Upper lobe of left lung (tissue), 6 donors: ENCODE measurements around the gene SRGAP3. TPM values are rescaled to one million over a fixed set of nuclear protein-coding genes. Genes with fewer than 3 reads are reported as not detected.

Experiments used
- ATAC-seq, 2 donors: fragments of 200-7000 bp; cut with Tn5 transposase; one replicate each; pipeline ENCODE4 v1.9.1; 2022; ENCODE audit warnings: mild to moderate bottlenecking in 2 of 2, moderate library complexity in 2 of 2; ENCODE audit not compliant: low FRiP score in 2 of 2
- DNase-seq, 2 donors: peaks; one replicate each; pipeline ENCODE4 v3.0.0-alpha.2; 2019 to 2020
- H3K27ac ChIP-seq, 4 donors: fragments of 200-600 bp; sonication (generic); one replicate each; pipeline ENCODE4 v1.5.1; 2016 to 2019
- H3K27me3 ChIP-seq, 4 donors: fragments of 200-600 bp; sonication (generic); one replicate each; pipeline ENCODE4 v1.5.1; 2017 to 2019
- H3K36me3 ChIP-seq, 4 donors: fragments of 200-600 bp; sonication (generic); one replicate each; pipeline ENCODE4 v1.5.1; 2016 to 2019
- H3K4me1 ChIP-seq, 4 donors: fragments of 200-600 bp; sonication (generic); one replicate each; pipeline ENCODE4 v1.5.1; 2018 to 2019
- H3K4me3 ChIP-seq, 4 donors: fragments of 200-600 bp; sonication (generic); one replicate each; pipeline ENCODE4 v1.5.1; 2017 to 2019; ENCODE audit warnings: mild to moderate bottlenecking in 2 of 4, moderate library complexity in 1 of 4
- H3K9me3 ChIP-seq, 4 donors: fragments of 200-600 bp; sonication (generic); one replicate each; pipeline ENCODE4 v1.5.1; 2018 to 2019
- EP300 ChIP-seq, 4 donors: sonication (generic); formaldehyde crosslinking; IDR thresholded peaks; one replicate each; pipeline ENCODE4 v1.5.1; 2017; ENCODE audit warnings: antibody characterized with exemption in 4 of 4, control low read depth in 2 of 4
- POLR2A ChIP-seq, 4 donors: fragments of 450-650 bp; IDR thresholded peaks; one replicate each; pipeline ENCODE4 v1.5.1; 2016 to 2017; ENCODE audit warnings: antibody characterized with exemption in 4 of 4, mild to moderate bottlenecking in 2 of 4
- POLR2AphosphoS5 ChIP-seq, 2 donors: sonication (generic); formaldehyde crosslinking; IDR thresholded peaks; one replicate each; pipeline ENCODE4 v1.5.1; 2017; ENCODE audit warnings: antibody characterized with exemption in 2 of 2
- WGBS, 2 donors: methylation state at CpG; one replicate each; pipeline ENCODE4 v1.1.5; 2017 to 2018; 5-methylcytosine and 5-hydroxymethylcytosine counted together
- total RNA-seq, 6 donors: library from RNA; depleted of rRNA in 4 of 6; stranded (reverse); fragments of >200 nt in 4 of 6; gene quantifications; one replicate each; pipeline versions ENCODE4 v1.1.0 to v1.2.1, GENCODE V29; 2016 to 2021
- TF ChIP-seq, protein P1 (sequence below), 6 experiments: fragments of 450-650 bp in 4 of 6; fragments of 200-600 bp in 2 of 6; sonication (generic) in 2 of 6; IDR thresholded peaks; one replicate each; pipeline ENCODE4 v1.5.1; 2016 to 2019; ENCODE audit warnings: antibody characterized with exemption in 6 of 6
- donor health status: DM: no; HTN: no; CAD: no; lungs with moderate emphysema.
- donor health status: DM: no; HTN: yes; CAD: no; lungs with severe emphysema.

Gene SRGAP3
- total RNA-seq, 6 donors from 2014 or later, result 4.6 to 29.6 (median 11.4) TPM

DNA sequence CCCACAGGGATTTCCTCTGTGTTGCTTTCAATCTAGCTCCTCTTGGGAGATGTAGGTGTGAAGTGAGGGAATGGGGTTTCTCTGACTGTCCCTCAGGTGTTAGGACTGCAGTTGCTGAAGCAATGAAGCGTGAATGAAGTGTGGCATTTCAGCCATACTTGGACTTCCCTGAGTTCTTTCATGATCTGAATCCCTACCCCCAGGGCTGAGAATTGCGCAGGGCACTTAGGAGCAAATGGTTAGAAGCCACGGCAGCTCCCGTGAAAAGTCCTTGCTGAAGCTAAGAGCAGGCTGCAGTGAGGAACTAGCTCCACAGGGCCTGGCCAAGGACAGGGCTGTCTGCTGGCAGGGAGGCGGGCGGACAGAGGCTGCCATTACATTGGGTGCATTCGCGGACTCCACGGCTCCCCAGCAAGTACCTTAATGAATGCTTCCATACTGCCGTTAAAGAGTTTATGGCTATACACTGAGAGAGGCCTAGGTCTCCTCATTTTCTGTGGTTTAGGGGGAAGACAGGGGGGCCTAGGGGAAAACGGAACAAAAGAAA is 217.1 kb downstream of the SRGAP3 start:
- DNase-seq (peak in 1 of 2 donors; percentile 44), ATAC-seq (no peak)
- WGBS, 2 donors, result 89 to 91% methylated on average over 9 to 11 of the region's 11 CpGs
- H3K4me3 ChIP-seq, result no peak overlapping the region
- peaks cover 0 to 17% (median 11%) of the 10 kb centered on the region in 4 donors for H3K4me1 ChIP-seq
- no peaks in the 10 kb centered on the region for H3K9me3 ChIP-seq
- H3K27me3 ChIP-seq, result no peaks in the 10 kb centered on the region
- H3K36me3 ChIP-seq, result no peaks in the 10 kb centered on the region
- TF ChIP-seq POLR2AphosphoS5 (IDR thresholded peaks at IDR 0.05), result no peak
- TF ChIP-seq EP300 (IDR thresholded peaks at IDR 0.05), result no peak
- TF ChIP-seq, protein P1, sequence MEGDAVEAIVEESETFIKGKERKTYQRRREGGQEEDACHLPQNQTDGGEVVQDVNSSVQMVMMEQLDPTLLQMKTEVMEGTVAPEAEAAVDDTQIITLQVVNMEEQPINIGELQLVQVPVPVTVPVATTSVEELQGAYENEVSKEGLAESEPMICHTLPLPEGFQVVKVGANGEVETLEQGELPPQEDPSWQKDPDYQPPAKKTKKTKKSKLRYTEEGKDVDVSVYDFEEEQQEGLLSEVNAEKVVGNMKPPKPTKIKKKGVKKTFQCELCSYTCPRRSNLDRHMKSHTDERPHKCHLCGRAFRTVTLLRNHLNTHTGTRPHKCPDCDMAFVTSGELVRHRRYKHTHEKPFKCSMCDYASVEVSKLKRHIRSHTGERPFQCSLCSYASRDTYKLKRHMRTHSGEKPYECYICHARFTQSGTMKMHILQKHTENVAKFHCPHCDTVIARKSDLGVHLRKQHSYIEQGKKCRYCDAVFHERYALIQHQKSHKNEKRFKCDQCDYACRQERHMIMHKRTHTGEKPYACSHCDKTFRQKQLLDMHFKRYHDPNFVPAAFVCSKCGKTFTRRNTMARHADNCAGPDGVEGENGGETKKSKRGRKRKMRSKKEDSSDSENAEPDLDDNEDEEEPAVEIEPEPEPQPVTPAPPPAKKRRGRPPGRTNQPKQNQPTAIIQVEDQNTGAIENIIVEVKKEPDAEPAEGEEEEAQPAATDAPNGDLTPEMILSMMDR (IDR thresholded peaks at IDR 0.05), result no peak
- no peak for TF ChIP-seq POLR2A (IDR thresholded peaks at IDR 0.05)
- no peak overlapping the region for H3K27ac ChIP-seq

DNA sequence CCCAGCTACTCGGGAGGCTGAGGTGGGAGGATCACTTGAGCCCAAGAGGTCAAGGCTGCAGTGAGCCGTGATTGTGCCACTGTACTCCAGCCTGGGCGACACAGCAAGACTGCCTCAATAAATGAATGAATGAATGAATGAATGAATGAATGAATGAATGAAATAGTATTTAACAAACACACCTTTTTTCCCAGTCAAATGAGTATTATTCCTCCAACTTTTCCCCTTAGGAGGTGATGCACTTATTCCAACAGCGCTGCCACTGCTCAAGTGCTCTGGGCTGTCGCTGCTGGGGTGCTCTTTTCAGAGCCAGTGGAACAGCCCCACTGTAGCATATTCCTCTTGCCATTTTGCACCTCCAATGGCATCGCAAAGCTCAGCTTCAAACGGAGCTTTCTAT is 219.4 kb downstream of the SRGAP3 start:
- H3K27me3 ChIP-seq, result no peaks in the 10 kb centered on the region
- H3K4me3 ChIP-seq, result no peak overlapping the region
- H3K36me3 ChIP-seq, result no peaks in the 10 kb centered on the region
- 96% methylated on average over 7 of the region's 7 CpGs for WGBS, 2 donors
- DNase-seq (no peak), ATAC-seq (no peak)
- TF ChIP-seq POLR2A (IDR thresholded peaks at IDR 0.05), result no peak
- TF ChIP-seq EP300 (IDR thresholded peaks at IDR 0.05), result no peak
- TF ChIP-seq POLR2AphosphoS5 (IDR thresholded peaks at IDR 0.05), result no peak
- TF ChIP-seq, protein P1 (IDR thresholded peaks at IDR 0.05), result no peak
- H3K9me3 ChIP-seq, result no peaks in the 10 kb centered on the region
- H3K4me1 ChIP-seq, result peaks cover 0 to 11% (median 9%) of the 10 kb centered on the region in 4 donors
- no peak overlapping the region for H3K27ac ChIP-seq

DNA sequence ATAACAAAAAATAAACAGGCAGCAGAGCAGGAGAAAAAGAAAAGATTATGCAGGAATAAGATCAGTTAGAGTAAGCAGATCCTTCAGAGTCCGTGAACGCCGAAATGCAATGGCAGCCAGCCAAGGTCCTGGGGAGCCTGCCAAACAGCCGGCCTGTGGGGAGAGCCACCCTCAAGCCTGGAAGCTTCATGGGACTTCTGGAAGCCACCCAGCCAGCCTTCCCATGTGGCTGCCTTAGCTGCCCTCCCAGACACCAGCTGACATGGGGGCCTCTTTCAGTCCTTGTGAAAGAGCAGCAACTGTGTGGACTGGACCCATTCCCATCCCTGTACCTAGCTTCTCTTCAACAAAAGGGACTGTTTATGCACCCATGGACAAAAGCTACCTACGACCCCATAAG is 221.3 kb downstream of the SRGAP3 start:
- Histone ChIP-seq H3K27me3 (no peaks in the 10 kb centered on the region), H3K27ac (no peak overlapping the region), H3K9me3 (no peaks in the 10 kb centered on the region), H3K4me1 (peaks cover 0 to 11% (median 9%) of the 10 kb centered on the region in 4 donors), H3K36me3 (no peaks in the 10 kb centered on the region), H3K4me3 (no peak overlapping the region)
- no peak for TF ChIP-seq POLR2A (IDR thresholded peaks at IDR 0.05)
- no peak for TF ChIP-seq POLR2AphosphoS5 (IDR thresholded peaks at IDR 0.05)
- TF ChIP-seq, protein P1 (IDR thresholded peaks at IDR 0.05), result no peak
- TF ChIP-seq EP300 (IDR thresholded peaks at IDR 0.05), result no peak
- WGBS, 2 donors, result 41 to 45% methylated on average over 5 of the region's 5 CpGs
- ATAC-seq (peak; percentile 41 to 63), DNase-seq (peak; percentile 76 to 90)

DNA sequence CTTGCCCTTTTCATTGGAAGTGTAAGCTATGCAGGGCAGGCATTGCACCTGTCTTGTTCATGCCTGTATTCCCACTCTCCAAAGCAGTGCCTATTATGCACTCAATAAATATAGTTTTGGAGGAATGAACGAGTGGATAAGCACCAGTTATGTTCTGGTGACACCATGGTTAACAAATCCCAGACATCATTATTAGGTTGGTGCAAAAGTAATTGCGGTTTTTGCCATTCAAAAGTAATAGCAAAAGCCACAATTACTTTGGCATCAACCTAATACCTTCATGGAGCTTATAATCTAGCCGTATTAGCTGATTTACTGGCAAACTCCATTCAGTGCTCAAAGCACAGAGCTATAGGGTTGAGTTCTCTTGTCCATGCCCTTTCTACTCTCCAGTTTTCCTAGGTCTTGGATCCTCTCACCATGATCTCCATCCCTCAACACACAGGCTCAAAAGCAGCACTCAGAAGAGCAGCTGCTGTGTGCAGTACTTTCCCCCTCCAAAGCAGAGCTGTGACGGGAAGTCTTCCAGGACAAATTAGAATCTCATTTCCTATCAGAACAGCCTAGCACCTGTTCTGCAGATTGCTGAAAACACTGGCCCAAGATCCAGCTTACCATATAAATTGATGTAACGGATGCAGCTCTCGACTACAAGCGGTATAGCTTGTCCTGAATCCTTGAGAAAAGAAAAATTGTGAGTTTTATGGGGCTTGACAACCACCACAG is 223.0 kb downstream of the SRGAP3 start:
- H3K27ac ChIP-seq, result no peak overlapping the region
- no peaks in the 10 kb centered on the region for H3K36me3 ChIP-seq
- no peak for ATAC-seq
- DNase-seq, result no peak
- TF ChIP-seq EP300 (IDR thresholded peaks at IDR 0.05) (no peak), POLR2A (IDR thresholded peaks at IDR 0.05) (no peak), POLR2AphosphoS5 (IDR thresholded peaks at IDR 0.05) (no peak)
- TF ChIP-seq, protein P1 (IDR thresholded peaks at IDR 0.05), result no peak
- peaks cover 0 to 11% (median 9%) of the 10 kb centered on the region in 4 donors for H3K4me1 ChIP-seq
- no peaks in the 10 kb centered on the region for H3K27me3 ChIP-seq
- H3K9me3 ChIP-seq, result no peaks in the 10 kb centered on the region
- H3K4me3 ChIP-seq, result no peak overlapping the region
- WGBS, 2 donors, result 84 to 88% methylated on average over 7 of the region's 7 CpGs
